Measurements from ENCODE around the gene CCDC85A.

- TF ChIP-seq CTCF (IDR thresholded peaks at IDR 0.05) (no peak), POLR2A (IDR thresholded peaks at IDR 0.05) (no peak)
Observed at GRCh38 chr2:56184500-56185011, 766 bp downstream of the CCDC85A start.
